GM12873 (cell line): ENCODE results near the gene CENPP.

ENCODE experiments used
- CTCF ChIP-seq: IDR thresholded peaks from 2 replicates; pipeline ENCODE4 v1.5.1; 2012; ENCODE audit warnings: low read depth, mild to moderate bottlenecking, moderate library complexity, low read length, control low read depth; ENCODE audit not compliant: insufficient read depth; ENCODE audit errors: missing control alignments

The CENPP gene

DNA sequence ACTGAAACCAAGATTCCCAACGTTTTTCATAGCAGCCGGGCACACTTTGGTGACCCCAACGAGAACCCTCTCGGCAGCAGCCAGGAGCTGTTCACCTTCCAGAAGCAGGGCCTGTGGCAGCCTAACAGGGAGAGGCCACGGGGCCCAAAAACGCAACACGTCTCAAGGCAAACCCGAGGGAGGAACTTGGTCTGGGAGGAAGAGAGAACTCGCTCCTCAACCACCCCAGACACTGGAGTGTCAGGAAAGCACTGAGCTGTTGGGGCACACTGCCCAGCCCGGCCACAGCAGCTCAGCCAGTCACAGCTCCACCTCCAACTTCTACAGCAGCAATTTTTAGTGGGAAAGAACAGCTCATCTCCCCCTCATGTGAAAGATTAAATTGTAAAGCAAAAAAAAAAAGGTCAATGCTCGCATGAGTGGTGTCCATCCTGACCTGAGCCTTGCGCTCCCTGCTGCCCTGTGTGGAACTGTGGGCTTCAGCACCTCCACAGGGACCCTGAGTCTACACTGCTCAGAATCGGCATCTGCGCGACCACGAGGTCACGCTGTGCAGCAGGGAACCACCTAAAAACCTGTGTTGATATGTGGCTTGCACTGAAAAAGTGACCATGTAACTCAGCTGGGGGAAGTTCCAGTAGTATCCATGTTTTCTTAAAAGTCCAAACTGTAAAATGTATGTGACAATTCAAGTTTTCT, 289.2 kb downstream of the CENPP start:
- TF ChIP-seq CTCF = no peak

DNA sequence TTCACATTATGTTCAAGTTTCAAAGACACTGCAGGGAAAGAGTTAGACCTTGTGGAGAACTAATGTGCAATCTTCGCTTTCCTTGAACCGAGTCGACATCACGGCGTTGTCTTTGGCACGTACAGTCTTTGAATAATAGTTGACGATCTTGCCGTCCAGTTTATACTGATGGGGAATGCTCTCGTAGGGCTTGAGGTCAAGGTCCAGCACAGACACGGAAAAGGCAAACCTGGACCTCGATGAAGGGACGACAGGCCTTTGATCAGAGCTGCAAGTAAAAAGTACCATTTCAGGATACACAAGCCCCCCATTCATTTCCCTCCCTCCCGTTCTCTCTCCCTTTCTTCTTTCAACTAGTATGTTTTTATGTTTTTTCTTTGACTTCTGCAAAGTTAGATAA, 290.0 kb downstream of the CENPP start:
- TF ChIP-seq CTCF = no peak

GRCh38 chr9:92616199-92616641, 290.5 kb downstream of the CENPP start:
- no peak for TF ChIP-seq CTCF

GRCh38 chr9:92616655-92617111, 290.9 kb downstream of the CENPP start:
- TF ChIP-seq CTCF = no peak

DNA sequence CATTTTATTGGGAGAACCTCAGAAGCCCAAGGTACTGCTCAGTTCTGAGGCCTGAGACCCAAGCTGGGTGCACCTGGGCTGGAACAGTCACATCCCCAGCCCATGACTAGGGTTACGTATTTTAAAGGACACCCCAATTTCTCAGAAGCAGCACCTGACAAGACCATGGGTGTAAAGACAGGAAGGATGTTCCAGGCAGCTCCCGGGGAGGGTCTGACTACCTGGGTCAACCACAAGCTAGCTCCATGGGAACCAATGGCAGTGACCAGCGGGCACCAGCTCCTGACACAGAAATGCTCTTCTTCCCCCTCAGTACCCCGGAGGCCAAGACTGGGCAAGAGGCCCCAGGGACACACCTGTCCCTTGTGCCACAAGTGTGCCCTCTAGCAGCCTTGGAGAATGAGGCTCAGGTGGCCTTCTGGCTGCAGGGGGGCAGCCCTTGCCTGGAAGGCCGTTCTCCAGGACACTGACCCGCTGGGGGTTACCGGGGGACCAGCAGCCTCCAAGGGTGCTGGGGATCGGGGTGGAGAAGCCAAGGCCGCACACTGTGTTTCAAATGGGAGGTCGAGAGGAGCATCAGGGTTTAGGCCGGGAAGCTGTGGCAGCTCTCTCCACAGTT, 291.6 kb downstream of the CENPP start:
- TF ChIP-seq CTCF = no peak

DNA sequence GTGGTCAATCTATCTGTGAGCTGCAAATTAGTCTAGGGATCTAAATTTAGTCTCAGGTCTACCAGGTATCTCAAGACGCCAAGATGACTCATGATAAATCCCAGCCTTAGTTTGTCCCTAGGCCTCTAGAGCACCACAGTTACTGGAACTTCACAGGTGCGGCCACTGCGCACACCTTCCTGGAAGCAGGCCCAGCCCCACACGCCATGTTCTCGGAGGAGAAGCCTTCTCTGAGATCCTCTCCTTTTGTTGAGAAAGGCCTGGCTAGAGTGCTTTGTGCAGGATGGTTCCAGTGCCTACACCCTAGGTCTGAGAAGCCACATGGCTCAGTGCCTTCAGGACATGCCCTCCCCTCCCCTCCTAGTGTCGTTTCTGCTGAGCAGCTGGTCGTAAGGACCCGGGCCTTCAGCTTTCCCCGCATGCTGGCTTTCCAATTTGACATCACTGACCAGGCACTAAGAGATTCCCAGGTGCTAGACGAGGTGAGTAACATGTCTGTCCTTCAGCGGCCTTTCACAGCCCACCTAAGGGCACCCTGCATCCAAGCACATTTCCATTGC, 292.3 kb downstream of the CENPP start:
- TF ChIP-seq CTCF = no peak

GRCh38 chr9:92618633-92619225, 293.0 kb downstream of the CENPP start:
- TF ChIP-seq CTCF = no peak
